ENCODE data around the gene DAZAP1. TPM values are rescaled to one million over a fixed set of nuclear protein-coding genes. Genes with fewer than 3 reads are reported as not detected.

Gene DAZAP1
- total RNA-seq (2022) (165 and 180 TPM in 2 replicates), Bru-seq, nascent RNA (percentile 81 among the genes with signal in this experiment), BruChase-seq, experiment 1, labeled RNA remaining after a 2-hour chase (percentile 93 among the genes with signal in this experiment), BruChase-seq, experiment 2, labeled RNA remaining after a 6-hour chase (percentile 92 among the genes with signal in this experiment)
- long read RNA-seq, transcript DAZAP1-205 (12 exons, 2,086 nt): minor isoform, 13 of 125 reads
- long read RNA-seq, transcript DAZAP1-211 (12 exons, 2,157 nt): minor isoform, 8 of 125 reads
- long read RNA-seq, transcript DAZAP1-208 (1 exons, 3,642 nt): minor isoform, 13 of 125 reads
- long read RNA-seq, transcript DAZAP1-201 (12 exons, 2,160 nt): major isoform, 48 of 125 reads
- long read RNA-seq, partial matches to known transcripts: 26 of 125 reads
- long read RNA-seq, other reads (novel, unspliced or antisense): 14 of 125 reads

- H3K4me3 ChIP-seq (ENCODE audit: low read depth, low read length): peak within 1 kb of the TSS; percentile 84
- BruUV-seq (replicated peaks): no TSS peak
- peak within 1 kb of the TSS; percentile 82 for H3K4me3 Mint-ChIP-seq (ENCODE audit: unreplicated experiment)
- ChIA-PET CTCF (no interaction called here), POLR2A (no interaction called here)
- peaks cover 39% of the 10 kb centered on the region for H3K36me3 Mint-ChIP-seq (ENCODE audit: insufficient read depth, unreplicated experiment)
- H3K4me1 Mint-ChIP-seq (ENCODE audit: low read depth, unreplicated experiment): peaks cover 18% of the 10 kb centered on the region
- no peaks in the 10 kb centered on the region for H3K9me3 Mint-ChIP-seq (ENCODE audit: unreplicated experiment)
- peaks cover 12% of the 10 kb centered on the region; the same call in 1 of the 2 replicates for H3K4me1 ChIP-seq
- DNase-seq: no peak
- no peaks in the 10 kb centered on the region for H3K9me3 ChIP-seq
- no peaks in the 10 kb centered on the region for H3K27me3 Mint-ChIP-seq (ENCODE audit: insufficient read depth, unreplicated experiment)
- intact Hi-C loops (cut with micrococcal nuclease; ENCODE audit: unreplicated experiment): loop anchor here (2.0 to 5.0 kb wide), 2 partner anchors 53 to 65 kb away; a partner anchor contains a TSS
- no peak for TF ChIP-seq CTCF (IDR thresholded peaks at IDR 0.05; ENCODE audit: insufficient read depth in 1 of 2, low read depth in 1 of 2, low read length in 1 of 2, severe bottlenecking in 1 of 2, unreplicated experiment in 1 of 2)
- no peaks in the 10 kb centered on the region; the same call in 1 of the 2 replicates for H3K36me3 ChIP-seq (ENCODE audit: control insufficient read depth, insufficient read depth, low read length)
- H3K27ac Mint-ChIP-seq (ENCODE audit: unreplicated experiment): peak within 1 kb of the TSS; percentile 87
- H3K27me3 ChIP-seq (replicated peaks; ENCODE audit: control insufficient read depth, insufficient read depth, low read length): no peaks in the 10 kb centered on the region
Measured at GRCh38 chr19:1407528-1408299, at the start of gene DAZAP1. Gene DAZAP1, plus strand, starts transcription at chr19:1407586. Its CDS starts 188 bp downstream, at chr19:1407774.

- H3K4me3 Mint-ChIP-seq (ENCODE audit: unreplicated experiment): no peak overlapping the region
- Histone ChIP-seq H3K9me3 (no peaks in the 10 kb centered on the region), H3K4me1 (no peaks in the 10 kb centered on the region), H3K36me3 (ENCODE audit: control insufficient read depth, insufficient read depth, low read length) (peaks cover 1% of the 10 kb centered on the region; the same call in 1 of the 2 replicates), H3K4me3 (ENCODE audit: low read depth, low read length) (no peak overlapping the region), H3K27me3 (replicated peaks; ENCODE audit: control insufficient read depth, insufficient read depth, low read length) (no peaks in the 10 kb centered on the region)
- H3K4me1 Mint-ChIP-seq (ENCODE audit: low read depth, unreplicated experiment): peaks cover 5% of the 10 kb centered on the region
- CTCF ChIA-PET: no interaction called here
- H3K36me3 Mint-ChIP-seq (ENCODE audit: insufficient read depth, unreplicated experiment): peaks cover 66% of the 10 kb centered on the region
- no peaks in the 10 kb centered on the region for H3K9me3 Mint-ChIP-seq (ENCODE audit: unreplicated experiment)
- H3K27ac Mint-ChIP-seq (ENCODE audit: unreplicated experiment): no peak overlapping the region
- POLR2A ChIA-PET: no interaction called here
- H3K27me3 Mint-ChIP-seq (ENCODE audit: insufficient read depth, unreplicated experiment): no peaks in the 10 kb centered on the region
- no peak for DNase-seq
- intact Hi-C loops (cut with micrococcal nuclease; ENCODE audit: unreplicated experiment): no loop called here
- BruUV-seq (replicated peaks): no TSS peak
- no peak for TF ChIP-seq CTCF (IDR thresholded peaks at IDR 0.05; ENCODE audit: insufficient read depth in 1 of 2, low read depth in 1 of 2, low read length in 1 of 2, severe bottlenecking in 1 of 2, unreplicated experiment in 1 of 2)
Measured at GRCh38 chr19:1360126-1360817, 47.1 kb upstream of the DAZAP1 start.

Measured in Caco-2 (cell line).